NCI-H2171 (cell line): ENCODE results near the gene IGSF9.
A peak's percentile ranks its signal among the peaks of the same experiment; 100 is the strongest.

Experiments
- DNase-seq: peaks from one replicate; lab custom pipeline; 2025; lab: John Stamatoyannopoulos, UW

IGSF9 gene

DNA sequence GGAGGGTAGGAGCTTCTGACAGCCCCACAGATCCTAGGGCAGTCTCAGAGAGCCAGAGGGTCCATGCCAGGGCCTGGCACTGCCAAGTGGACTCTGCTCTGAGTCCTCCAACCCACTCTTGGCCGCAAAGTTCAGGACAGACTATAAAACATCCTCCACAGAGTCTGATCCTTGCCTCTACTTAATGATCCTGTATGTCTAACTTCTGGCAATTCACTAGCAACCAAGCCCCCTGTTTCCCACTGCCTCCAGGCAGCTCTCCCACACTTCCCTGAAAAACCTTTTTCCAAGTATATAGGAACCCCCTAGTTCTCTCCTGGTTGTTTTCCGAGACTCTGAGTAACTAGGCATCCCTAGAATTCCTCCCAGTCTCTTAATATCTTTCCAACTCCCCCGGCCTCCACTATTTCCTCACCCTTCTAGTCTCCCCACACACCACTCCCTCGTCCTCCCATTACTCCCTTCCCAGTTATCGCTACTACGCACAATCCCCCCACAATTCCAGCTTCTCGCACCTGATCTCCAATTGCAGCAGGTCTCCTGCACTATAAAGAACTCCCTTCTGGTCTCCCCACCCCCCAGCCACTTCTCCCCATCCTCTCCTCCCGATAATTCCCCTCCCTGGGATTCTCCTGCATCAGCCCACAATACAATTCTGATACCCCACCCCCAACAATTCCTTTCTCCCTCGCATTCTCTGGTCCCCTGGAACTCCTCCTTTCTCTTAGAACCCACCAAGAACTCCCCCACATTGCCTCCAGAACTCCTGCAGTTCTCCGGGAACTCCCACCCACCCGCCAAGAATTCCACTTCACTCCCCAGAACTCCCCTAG, 574 bp downstream of the IGSF9 start:
- peak; percentile 27 for DNase-seq

DNA sequence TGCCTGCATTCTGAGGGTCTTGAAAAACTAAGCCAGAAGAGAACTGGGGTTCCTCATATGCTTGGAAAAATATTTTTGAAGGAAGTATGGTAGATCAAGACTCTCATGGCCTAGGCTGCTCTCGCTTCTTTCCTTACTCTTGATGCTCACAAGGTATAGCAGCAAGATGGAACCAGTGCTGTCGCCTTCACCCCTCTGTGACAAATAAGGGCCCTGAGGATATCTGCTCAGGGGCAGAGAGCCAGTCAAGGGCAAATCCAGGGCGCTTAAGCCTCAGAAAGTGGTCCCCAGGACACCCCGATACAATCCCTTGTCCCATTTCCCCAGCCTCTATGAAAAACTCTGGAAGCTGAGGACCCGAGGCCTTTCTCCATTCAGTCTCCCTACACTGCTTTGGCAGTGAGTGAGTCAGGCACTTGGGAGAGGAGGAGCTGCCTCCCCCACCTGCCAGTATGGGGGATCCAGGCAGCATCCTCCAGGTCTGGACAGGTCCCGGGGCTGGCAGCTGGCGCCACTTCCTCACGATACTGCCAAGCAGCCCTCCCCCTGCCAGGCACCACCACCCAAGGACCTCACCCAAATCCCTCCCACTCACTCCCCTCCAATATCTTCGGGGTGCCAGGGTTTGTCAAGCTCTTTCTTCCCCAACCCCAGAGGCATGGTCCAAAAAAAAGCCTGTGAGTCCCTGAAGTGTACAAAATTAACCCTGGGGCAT, 1.3 kb downstream of the IGSF9 start:
- DNase-seq, result peak; percentile 80

GRCh38 chr1:159943278-159943640, 2.2 kb downstream of the IGSF9 start:
- no peak for DNase-seq

GRCh38 chr1:159942632-159943277, 2.7 kb downstream of the IGSF9 start:
- no peak for DNase-seq

- DNase-seq, result no peak
Observed at GRCh38 chr1:159941591-159942560, 3.5 kb downstream of the IGSF9 start.

DNA sequence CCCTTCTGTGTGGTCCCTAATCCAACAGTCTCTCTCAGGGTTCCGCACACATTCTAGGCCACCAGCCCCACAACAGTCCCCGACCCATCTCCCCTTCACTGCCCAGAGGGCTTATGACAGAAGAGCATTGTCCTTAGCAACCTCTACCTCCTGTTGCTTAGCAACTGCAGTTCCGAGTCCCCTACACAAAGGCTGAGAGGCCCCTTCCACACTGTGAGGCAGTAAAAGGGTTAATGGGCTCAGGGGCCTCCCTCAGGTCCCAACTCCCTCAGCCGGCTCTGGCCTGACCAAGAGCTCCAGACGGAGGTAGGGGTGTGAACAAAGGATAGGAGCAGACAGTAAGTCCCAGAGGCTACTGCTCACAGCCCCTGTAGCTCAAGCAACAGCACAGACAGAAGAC, 4.3 kb downstream of the IGSF9 start:
- no peak for DNase-seq

- no peak for DNase-seq
Observed at GRCh38 chr1:159940006-159940620, 5.3 kb downstream of the IGSF9 start.

GRCh38 chr1:159939678-159940002, 5.8 kb downstream of the IGSF9 start:
- DNase-seq, result no peak

DNA sequence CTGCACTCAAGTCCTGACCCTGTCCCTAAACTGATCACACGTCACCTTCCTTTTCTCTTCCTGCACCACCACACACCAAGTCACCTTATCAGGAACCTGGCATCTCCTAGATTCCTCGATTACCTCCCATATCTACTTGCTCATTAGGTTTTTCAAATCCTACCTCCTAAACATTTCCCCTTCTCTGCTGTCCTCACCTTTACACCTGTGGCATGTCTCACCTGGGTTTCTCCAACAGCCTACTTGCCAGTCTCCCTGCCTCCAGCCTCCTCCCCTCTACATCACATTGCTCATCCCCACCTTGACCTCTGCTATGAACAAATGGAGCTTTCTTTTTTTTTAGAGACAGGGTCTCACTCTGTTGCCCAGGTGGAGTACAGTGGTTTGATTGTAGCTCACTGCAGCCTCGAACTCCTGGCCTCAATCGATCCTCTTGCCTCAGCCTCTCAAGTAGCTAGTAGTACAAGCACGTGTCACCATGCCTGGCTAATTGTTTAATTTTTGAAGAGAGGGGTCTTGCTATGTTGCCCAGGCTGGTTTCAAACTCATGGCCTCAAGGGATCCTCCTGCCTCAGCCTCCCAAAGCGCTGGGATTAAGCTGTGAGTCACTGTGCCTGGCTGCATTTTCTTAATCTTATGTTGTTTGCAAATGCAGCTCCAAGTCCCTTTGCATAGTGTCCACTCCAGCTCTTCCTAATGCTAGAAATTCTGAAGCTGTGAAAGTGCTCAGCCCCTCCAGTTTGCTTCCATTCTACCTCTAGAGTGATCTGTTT, 6.3 kb downstream of the IGSF9 start:
- no peak for DNase-seq

GRCh38 chr1:159938211-159938852, 7.1 kb downstream of the IGSF9 start:
- no peak for DNase-seq

DNA sequence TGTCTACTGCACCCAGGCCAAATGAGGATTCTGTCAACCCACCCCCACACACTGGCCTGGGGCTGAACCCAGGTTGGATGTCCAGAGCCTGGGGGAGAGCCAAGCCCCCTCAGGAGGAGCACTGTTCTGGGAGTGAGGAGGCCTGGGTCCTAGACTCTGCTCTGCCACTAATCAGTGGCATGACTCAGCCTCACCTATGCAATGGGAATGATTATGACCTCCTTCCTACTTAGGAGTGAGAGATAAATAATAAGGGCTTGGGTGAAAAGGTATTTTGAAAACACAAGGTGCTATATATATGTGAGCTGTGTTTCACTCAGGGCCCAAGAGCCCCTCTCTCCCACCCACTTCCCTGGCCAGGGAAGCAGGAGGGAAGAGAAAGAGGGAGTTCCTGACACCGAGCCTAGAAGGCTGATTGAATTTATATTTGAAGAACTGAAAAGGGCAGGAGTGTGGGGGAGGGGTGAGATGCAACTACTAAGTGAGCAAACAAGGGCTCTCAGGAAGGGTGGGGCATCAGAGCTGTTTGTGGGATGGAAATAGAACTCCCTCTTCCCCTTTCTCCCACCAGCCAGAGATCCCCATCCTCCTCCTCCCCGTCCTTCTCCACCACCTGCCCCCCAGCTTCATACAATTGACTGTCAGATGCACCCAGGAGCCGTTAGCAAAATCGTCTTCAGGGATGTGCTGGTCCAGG, 8.2 kb downstream of the IGSF9 start:
- DNase-seq, result no peak

- DNase-seq, result no peak
Observed at GRCh38 chr1:159936273-159936904, 9.0 kb downstream of the IGSF9 start.

DNA sequence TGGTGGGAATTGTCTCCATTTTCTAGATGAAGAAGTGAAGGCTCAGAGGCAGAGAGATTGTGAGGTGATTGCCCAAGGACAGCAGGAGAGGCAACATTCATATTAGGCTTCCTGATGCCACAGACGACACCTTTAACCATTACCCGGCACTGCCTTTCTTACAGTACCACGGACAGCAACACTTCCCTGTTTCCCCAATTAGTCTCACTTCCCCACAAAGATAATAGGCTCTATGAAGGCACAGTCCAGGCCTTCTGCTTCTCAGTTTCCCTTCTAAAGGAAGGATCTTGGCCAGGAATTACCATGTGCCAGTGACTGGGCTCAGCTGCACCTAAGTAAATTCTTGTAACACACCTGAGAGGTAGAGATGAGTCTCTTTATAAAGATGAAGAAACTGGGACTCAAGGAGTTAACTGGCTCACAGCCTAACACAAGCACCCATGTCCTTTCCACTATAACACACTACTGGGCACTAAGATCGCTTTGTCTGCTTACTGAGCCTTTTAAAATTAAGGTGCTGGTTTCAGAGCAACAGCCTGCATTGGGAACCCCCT, 9.6 kb downstream of the IGSF9 start:
- DNase-seq, result no peak

- no peak for DNase-seq
Observed at GRCh38 chr1:159935305-159935704, 10.1 kb downstream of the IGSF9 start.

DNA sequence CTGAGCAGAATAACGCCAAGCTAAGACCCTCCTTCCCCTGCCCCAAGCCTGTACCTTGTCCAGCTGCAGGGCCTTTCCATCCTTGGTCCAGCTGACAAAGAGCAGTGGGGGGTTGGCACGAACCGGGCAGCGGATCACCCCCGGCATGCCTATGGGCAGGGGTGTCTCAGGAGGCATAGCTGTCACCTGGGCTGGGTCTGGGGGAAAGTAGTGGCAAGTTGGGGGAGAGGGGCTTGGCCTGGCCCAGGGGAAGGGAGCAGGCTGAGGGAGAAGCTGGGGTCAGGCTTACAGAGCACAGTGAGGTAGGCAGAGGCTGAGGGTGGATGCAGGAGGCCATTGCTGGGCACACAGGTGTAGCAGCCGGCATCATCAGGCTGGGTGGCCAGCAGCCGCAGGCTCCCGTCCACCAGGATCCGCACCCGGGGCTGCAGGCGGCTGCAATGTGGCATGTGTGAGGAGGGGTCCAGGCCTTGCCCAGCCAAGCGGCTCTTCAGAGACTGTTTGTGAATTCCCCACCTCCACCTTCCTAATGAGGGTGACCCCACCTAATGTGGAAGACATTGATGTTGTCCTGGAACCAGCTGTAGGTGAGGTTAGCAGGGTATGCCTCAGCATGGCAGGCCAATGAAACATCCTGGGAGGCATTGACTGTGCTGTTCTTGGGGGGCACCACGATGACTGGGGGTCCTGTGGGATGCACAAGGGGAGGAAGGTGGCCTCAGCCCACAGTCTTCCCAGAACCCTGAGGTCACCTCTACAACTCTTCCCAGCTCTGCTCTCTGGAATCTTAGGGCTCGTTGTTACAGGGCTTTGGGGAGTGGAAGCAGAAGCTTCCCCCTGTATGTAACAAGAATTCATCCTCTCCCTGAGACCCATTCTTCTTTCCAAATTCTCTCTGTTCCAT, 11.0 kb downstream of the IGSF9 start:
- no peak for DNase-seq

DNA sequence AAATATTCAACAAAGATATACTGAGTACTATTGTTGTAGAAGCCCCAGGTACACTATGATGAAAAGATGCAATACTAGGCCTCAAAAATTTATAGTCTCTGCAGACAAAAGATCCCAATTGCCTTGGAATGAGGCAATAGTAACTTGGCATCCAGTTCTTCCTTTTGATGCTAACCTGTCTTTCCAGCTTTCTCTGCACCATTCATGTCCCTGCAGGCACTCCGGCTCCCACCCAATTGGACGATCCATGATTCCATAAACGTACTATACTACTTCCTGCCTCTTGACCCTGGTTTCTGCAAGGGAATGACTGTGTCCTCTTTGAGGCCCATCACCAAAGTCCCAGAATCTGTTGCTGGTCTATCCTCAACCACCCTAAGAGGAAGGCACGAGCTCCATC, 12.1 kb downstream of the IGSF9 start:
- DNase-seq, result no peak
